Fibroblast of villous mesenchyme (primary cell): Measurements from ENCODE around the gene AP2S1. TPM values are rescaled to one million over a fixed set of nuclear protein-coding genes. Genes with fewer than 3 reads are reported as not detected.

Source experiments
- DNase-seq: peaks from one replicate; pipeline ENCODE4 v3.0.0-alpha.2; 2010; ENCODE audit warnings: low read depth
- H3K4me3 ChIP-seq: 2 replicates; pipeline ENCODE4 v1.5.1; 2011; ENCODE audit warnings: low read depth, mild to moderate bottlenecking, low read length
- total RNA-seq: library from RNA; depleted of rRNA; stranded (reverse); fragments of >200 nt; gene quantifications from 2 replicates; pipeline ENCODE4 v1.2.3, GENCODE V29; 2012
- TF ChIP-seq, protein P1 (sequence below): IDR thresholded peaks from 2 replicates; pipeline ENCODE4 v1.5.1; 2012; ENCODE audit warnings: low read depth, mild to moderate bottlenecking, low read length; ENCODE audit not compliant: insufficient read depth

The AP2S1 gene
- total RNA-seq, 1 donor: 113 TPM

DNA sequence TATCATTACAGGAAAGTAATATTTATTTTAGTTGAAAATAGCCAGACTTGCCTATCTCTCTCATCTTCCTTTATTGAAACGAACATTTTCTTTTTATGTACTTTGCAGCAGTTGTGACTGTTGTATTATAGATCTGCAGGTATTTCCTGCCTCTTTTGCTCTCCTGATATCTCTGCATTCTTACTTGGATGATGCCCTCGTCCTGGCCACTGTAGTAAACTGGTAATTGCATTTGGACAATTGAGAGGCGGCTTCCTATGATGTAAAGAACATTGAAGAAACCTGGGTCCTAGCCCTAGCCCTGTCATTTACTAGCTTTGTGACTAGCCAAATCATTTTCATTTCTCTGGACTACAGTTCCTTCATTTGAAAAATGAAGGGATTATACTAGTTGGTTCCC lies 16.5 kb upstream of the AP2S1 start:
- no peak overlapping the region for H3K4me3 ChIP-seq
- TF ChIP-seq, protein P1, sequence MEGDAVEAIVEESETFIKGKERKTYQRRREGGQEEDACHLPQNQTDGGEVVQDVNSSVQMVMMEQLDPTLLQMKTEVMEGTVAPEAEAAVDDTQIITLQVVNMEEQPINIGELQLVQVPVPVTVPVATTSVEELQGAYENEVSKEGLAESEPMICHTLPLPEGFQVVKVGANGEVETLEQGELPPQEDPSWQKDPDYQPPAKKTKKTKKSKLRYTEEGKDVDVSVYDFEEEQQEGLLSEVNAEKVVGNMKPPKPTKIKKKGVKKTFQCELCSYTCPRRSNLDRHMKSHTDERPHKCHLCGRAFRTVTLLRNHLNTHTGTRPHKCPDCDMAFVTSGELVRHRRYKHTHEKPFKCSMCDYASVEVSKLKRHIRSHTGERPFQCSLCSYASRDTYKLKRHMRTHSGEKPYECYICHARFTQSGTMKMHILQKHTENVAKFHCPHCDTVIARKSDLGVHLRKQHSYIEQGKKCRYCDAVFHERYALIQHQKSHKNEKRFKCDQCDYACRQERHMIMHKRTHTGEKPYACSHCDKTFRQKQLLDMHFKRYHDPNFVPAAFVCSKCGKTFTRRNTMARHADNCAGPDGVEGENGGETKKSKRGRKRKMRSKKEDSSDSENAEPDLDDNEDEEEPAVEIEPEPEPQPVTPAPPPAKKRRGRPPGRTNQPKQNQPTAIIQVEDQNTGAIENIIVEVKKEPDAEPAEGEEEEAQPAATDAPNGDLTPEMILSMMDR: no peak
- DNase-seq: no peak

- TF ChIP-seq, protein P1: no peak
- peak; percentile 42 for DNase-seq
- no peak overlapping the region for H3K4me3 ChIP-seq
Measured at GRCh38 chr19:46866407-46867136, 15.9 kb upstream of the AP2S1 start.

GRCh38 chr19:46863818-46864629 lies 13.4 kb upstream of the AP2S1 start:
- TF ChIP-seq, protein P1: no peak
- H3K4me3 ChIP-seq: peak overlapping the region; percentile 80
- peak; percentile 40 for DNase-seq

GRCh38 chr19:46862974-46863632 lies 12.5 kb upstream of the AP2S1 start:
- no peak for DNase-seq
- H3K4me3 ChIP-seq: peak overlapping the region; percentile 80
- TF ChIP-seq, protein P1: no peak

GRCh38 chr19:46862503-46862834 lies 11.8 kb upstream of the AP2S1 start:
- TF ChIP-seq, protein P1: no peak
- peak; percentile 36 for DNase-seq
- H3K4me3 ChIP-seq: peak overlapping the region; percentile 80

DNA sequence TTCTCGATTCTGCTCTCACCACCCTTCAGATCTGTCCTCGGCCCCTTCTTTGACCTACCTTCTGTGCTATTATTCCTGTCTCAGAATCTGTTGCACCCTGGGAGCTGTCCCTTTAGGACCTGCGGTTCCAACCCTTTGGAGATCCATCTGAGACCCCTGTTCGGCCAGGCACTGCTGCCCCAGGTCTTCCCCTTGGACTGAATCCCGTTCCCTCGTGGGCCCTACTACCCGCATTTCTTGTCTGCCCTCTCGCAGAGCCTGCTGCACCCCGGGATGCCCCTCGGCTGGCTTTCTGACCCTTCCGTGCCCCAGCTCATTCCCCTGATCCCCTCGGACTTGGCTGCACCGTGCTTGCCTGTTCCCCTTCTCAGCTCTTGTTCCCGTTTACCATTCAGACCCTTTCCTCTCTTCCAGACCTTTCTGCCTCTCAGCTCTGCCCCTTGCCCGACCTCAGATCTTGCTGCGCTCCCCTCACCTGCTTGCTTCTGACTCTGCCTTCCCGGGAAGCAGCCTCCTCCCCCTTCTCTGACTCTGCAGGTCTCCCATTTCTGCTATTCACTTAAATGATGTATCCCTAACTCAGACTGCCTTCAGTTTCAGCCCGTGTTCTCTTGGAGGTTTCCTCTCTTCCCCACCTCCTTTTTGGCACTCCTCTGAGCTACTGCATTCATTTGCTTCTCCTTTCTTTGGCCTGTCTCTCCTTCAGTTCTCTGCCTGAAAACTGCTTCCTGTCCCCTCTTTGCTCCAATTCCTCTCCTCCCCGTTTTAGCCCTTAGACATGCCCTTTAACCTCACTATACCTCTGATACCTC lies 11.3 kb upstream of the AP2S1 start:
- H3K4me3 ChIP-seq: peak overlapping the region; percentile 80
- peak; percentile 26 for DNase-seq
- TF ChIP-seq, protein P1: no peak
